Chondrocyte (in vitro differentiated cells): ENCODE measurements around the gene KHNYN. TPM values are rescaled to one million over a fixed set of nuclear protein-coding genes. Genes with fewer than 3 reads are reported as not detected.

Source experiments
- DNase-seq: peaks from one replicate; pipeline ENCODE4 v3.0.0; 2021; ENCODE audit warnings: mixed read lengths, low spot score
- H3K27ac Mint-ChIP-seq: one replicate; pipeline ENCODE4 v1.8.0; 2021; ENCODE audit warnings: mild to moderate bottlenecking, moderate library complexity, mixed read lengths; ENCODE audit not compliant: unreplicated experiment
- H3K27me3 Mint-ChIP-seq: 2 replicates; pipeline ENCODE4 v1.8.0; 2021; ENCODE audit warnings: low read depth, mixed read lengths
- H3K36me3 Mint-ChIP-seq: 2 replicates; pipeline ENCODE4 v1.8.0; 2021; ENCODE audit warnings: low read depth, mixed read lengths
- H3K4me1 Mint-ChIP-seq: 2 replicates; pipeline ENCODE4 v1.8.0; 2021; ENCODE audit warnings: low read depth, mild to moderate bottlenecking, mixed read lengths
- H3K4me3 Mint-ChIP-seq: one replicate; pipeline ENCODE4 v1.8.0; 2021; ENCODE audit warnings: mild to moderate bottlenecking, moderate library complexity, mixed read lengths; ENCODE audit not compliant: unreplicated experiment
- H3K9me3 Mint-ChIP-seq: 2 replicates; pipeline ENCODE4 v1.8.0; 2021; ENCODE audit warnings: low read depth, mixed read lengths
- CTCF ChIP-seq: fragments of 200-600 bp; sonication (generic); IDR thresholded peaks from 2 replicates; pipeline ENCODE4 v1.5.0; 2021; ENCODE audit warnings: antibody characterized with exemption, mild to moderate bottlenecking, moderate library complexity
- total RNA-seq: library from RNA; stranded (reverse); gene quantifications from 3 replicates; pipeline ENCODE4 v1.2.1, GENCODE V29; 2021

The KHNYN gene
- total RNA-seq, 1 donor from 2014 or later, result 53.8 TPM

- H3K27me3 Mint-ChIP-seq, result no peaks in the 10 kb centered on the region
- no peak overlapping the region for H3K4me3 Mint-ChIP-seq
- DNase-seq, result no peak
- no peak overlapping the region for H3K27ac Mint-ChIP-seq
- H3K9me3 Mint-ChIP-seq, result peaks cover 3% of the 10 kb centered on the region
- no peak for TF ChIP-seq CTCF
- peaks cover 46% of the 10 kb centered on the region for H3K4me1 Mint-ChIP-seq
- H3K36me3 Mint-ChIP-seq, result peaks cover 7% of the 10 kb centered on the region
Observed at GRCh38 chr14:24427537-24428508, 1.9 kb upstream of the KHNYN start.

- peaks cover 54% of the 10 kb centered on the region for H3K4me1 Mint-ChIP-seq
- peaks cover 3% of the 10 kb centered on the region for H3K9me3 Mint-ChIP-seq
- peak overlapping the region; percentile 76 for H3K4me3 Mint-ChIP-seq
- peak overlapping the region; percentile 98 for H3K27ac Mint-ChIP-seq
- no peaks in the 10 kb centered on the region for H3K27me3 Mint-ChIP-seq
- DNase-seq, result no peak
- peaks cover 15% of the 10 kb centered on the region for H3K36me3 Mint-ChIP-seq
- TF ChIP-seq CTCF, result no peak
Observed at GRCh38 chr14:24428628-24429394, 943 bp upstream of the KHNYN start.

GRCh38 chr14:24430143-24430681, 458 bp downstream of the KHNYN start:
- DNase-seq, result peak; percentile 86
- Mint-ChIP-seq H3K4me1 (peaks cover 48% of the 10 kb centered on the region), H3K27me3 (no peaks in the 10 kb centered on the region), H3K36me3 (peaks cover 17% of the 10 kb centered on the region), H3K27ac (peak overlapping the region; percentile 97), H3K9me3 (peaks cover 1% of the 10 kb centered on the region), H3K4me3 (peak overlapping the region; percentile 88)
- no peak for TF ChIP-seq CTCF

GRCh38 chr14:24430682-24431568, 1.2 kb downstream of the KHNYN start:
- peaks cover 45% of the 10 kb centered on the region for H3K4me1 Mint-ChIP-seq
- no peaks in the 10 kb centered on the region for H3K27me3 Mint-ChIP-seq
- peak overlapping the region; percentile 97 for H3K27ac Mint-ChIP-seq
- H3K36me3 Mint-ChIP-seq, result peaks cover 17% of the 10 kb centered on the region
- no peak for TF ChIP-seq CTCF
- DNase-seq, result peak; percentile 54
- peak overlapping the region; percentile 88 for H3K4me3 Mint-ChIP-seq
- no peaks in the 10 kb centered on the region for H3K9me3 Mint-ChIP-seq
